Measurements from ENCODE around the gene CACNA2D1.

Gene CACNA2D1

DNA sequence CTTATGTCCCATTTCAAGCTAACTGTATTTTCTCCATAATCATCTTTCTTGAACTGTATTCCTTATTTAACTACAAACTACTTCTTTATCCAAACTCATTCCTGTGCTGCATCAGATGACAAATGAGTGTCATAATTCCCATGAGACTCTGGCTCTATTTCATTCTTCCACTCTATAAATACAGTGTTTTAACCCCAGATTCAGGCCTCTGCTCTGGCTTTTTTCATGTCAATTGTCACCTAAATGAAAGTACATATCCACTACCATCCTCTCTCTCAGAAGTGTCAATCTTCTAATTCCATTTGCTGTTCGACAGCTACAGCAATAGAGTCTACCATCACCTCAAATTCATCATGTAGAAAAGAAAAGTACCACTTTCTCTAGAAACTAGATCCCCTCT is 172.7 kb downstream of the CACNA2D1 start:
- TF ChIP-seq Cebpa-rat (IDR thresholded peaks at IDR 0.05) = no peak
- Histone ChIP-seq H3K9me3 (no peaks in the 10 kb centered on the region), H3K4me1 (no peaks in the 10 kb centered on the region), H3K36me3 (no peaks in the 10 kb centered on the region), H3K4me2 (no peak overlapping the region), H3K9ac (no peak overlapping the region), H3K4me3 (no peak overlapping the region), H3K27me3 (no peaks in the 10 kb centered on the region), H4K20me1 (no peaks in the 10 kb centered on the region), H3K27ac (no peak overlapping the region)

DNA sequence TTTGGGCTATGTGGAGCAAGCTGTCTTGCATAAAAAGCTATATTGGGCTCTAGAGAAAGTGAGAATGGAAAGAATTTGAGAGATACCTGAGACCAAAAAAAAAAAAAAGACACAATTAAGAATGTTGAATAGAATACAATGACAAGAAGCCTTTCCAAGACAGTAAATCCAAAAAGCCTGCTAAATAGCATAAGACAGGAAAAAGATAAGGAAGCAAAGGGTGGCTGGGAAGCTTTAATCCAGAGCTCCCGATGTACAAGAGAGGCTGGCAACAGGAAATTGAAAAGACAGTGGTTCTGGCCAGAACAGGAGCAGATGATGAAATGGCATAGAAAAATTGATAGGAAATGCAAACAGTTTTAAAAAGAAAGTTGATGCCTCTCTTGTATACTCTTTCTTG is 174.9 kb downstream of the CACNA2D1 start:
- TF ChIP-seq Cebpa-rat (IDR thresholded peaks at IDR 0.05) = no peak
- Histone ChIP-seq H3K27ac (no peak overlapping the region), H3K4me3 (no peak overlapping the region), H3K9ac (no peak overlapping the region), H4K20me1 (no peaks in the 10 kb centered on the region), H3K27me3 (no peaks in the 10 kb centered on the region), H3K4me1 (peaks cover 15% of the 10 kb centered on the region; the same call in 1 of the 2 replicates), H3K4me2 (no peak overlapping the region), H3K9me3 (no peaks in the 10 kb centered on the region), H3K36me3 (no peaks in the 10 kb centered on the region)

DNA sequence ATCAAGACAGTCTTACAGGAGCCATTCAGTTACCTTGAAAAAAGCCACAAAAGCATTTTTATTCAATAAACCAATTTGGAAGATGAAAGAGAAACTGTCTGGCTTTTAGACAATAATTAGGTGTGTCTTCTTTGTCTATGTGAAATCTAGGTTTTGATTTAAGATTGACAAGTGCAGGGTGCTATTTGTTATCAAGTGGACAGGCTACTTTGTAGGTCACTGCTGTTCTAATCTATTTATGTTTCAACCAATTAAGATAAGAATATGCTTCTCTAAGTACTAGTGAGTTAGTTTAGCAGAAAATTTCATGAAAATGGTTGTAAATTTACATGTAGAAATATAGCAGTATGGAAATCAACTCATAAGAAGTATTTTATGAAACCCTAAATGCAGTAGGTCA is 177.5 kb downstream of the CACNA2D1 start:
- Histone ChIP-seq H3K9me3 (no peaks in the 10 kb centered on the region), H3K4me1 (peaks cover 17% of the 10 kb centered on the region; the same call in 1 of the 2 replicates), H3K27ac (no peak overlapping the region), H3K4me2 (no peak overlapping the region), H3K36me3 (no peaks in the 10 kb centered on the region), H4K20me1 (no peaks in the 10 kb centered on the region), H3K27me3 (no peaks in the 10 kb centered on the region), H3K4me3 (no peak overlapping the region), H3K9ac (no peak overlapping the region)
- no peak for TF ChIP-seq Cebpa-rat (IDR thresholded peaks at IDR 0.05)

GRCh38 chr7:82264783-82265305 is 178.7 kb downstream of the CACNA2D1 start:
- H3K4me3 ChIP-seq = no peak overlapping the region
- H4K20me1 ChIP-seq = no peaks in the 10 kb centered on the region
- H3K27ac ChIP-seq = no peak overlapping the region
- no peaks in the 10 kb centered on the region for H3K9me3 ChIP-seq
- no peaks in the 10 kb centered on the region for H3K27me3 ChIP-seq
- no peak for TF ChIP-seq Cebpa-rat (IDR thresholded peaks at IDR 0.05)
- H3K36me3 ChIP-seq = no peaks in the 10 kb centered on the region
- H3K9ac ChIP-seq = no peak overlapping the region
- peak overlapping the region; percentile 35; the same call in 1 of the 2 replicates for H3K4me2 ChIP-seq
- peaks cover 17% of the 10 kb centered on the region; the same call in 1 of the 2 replicates for H3K4me1 ChIP-seq

- peak overlapping the region; percentile 35 for H3K4me2 ChIP-seq
These were observed 179.4 kb downstream of the CACNA2D1 start for GRCh38 chr7:82263920-82264782.

GRCh38 chr7:82258181-82258580 is 185.4 kb downstream of the CACNA2D1 start:
- Histone ChIP-seq H3K27ac (no peak overlapping the region), H3K4me3 (no peak overlapping the region), H3K4me2 (no peak overlapping the region), H3K27me3 (no peaks in the 10 kb centered on the region), H4K20me1 (no peaks in the 10 kb centered on the region), H3K9ac (no peak overlapping the region), H3K4me1 (no peaks in the 10 kb centered on the region), H3K9me3 (no peaks in the 10 kb centered on the region), H3K36me3 (no peaks in the 10 kb centered on the region)
- TF ChIP-seq Cebpa-rat (IDR thresholded peaks at IDR 0.05) = no peak

More at GRCh38 chr7:82263920-82264782, 179.4 kb downstream of the CACNA2D1 start:
- Histone ChIP-seq H3K27me3 (no peaks in the 10 kb centered on the region), H3K4me3 (no peak overlapping the region), H3K36me3 (no peaks in the 10 kb centered on the region), H3K9me3 (no peaks in the 10 kb centered on the region), H3K27ac (no peak overlapping the region), H3K9ac (no peak overlapping the region), H3K4me1 (peaks cover 17% of the 10 kb centered on the region; the same call in 1 of the 2 replicates), H4K20me1 (no peaks in the 10 kb centered on the region)
- TF ChIP-seq Cebpa-rat (IDR thresholded peaks at IDR 0.05) = no peak

GRCh38 chr7:82257118-82257695 is 186.4 kb downstream of the CACNA2D1 start:
- H3K9ac ChIP-seq = no peak overlapping the region
- H3K27ac ChIP-seq = no peak overlapping the region
- no peak for TF ChIP-seq Cebpa-rat (IDR thresholded peaks at IDR 0.05)
- no peak overlapping the region for H3K4me3 ChIP-seq
- no peaks in the 10 kb centered on the region for H4K20me1 ChIP-seq
- H3K4me1 ChIP-seq = no peaks in the 10 kb centered on the region
- no peaks in the 10 kb centered on the region for H3K9me3 ChIP-seq
- H3K27me3 ChIP-seq = no peaks in the 10 kb centered on the region
- H3K4me2 ChIP-seq = no peak overlapping the region
- H3K36me3 ChIP-seq = no peaks in the 10 kb centered on the region

GRCh38 chr7:82255706-82256105 is 187.9 kb downstream of the CACNA2D1 start:
- Histone ChIP-seq H3K4me1 (no peaks in the 10 kb centered on the region), H4K20me1 (no peaks in the 10 kb centered on the region), H3K9me3 (no peaks in the 10 kb centered on the region), H3K27ac (no peak overlapping the region), H3K4me2 (no peak overlapping the region), H3K36me3 (no peaks in the 10 kb centered on the region), H3K27me3 (no peaks in the 10 kb centered on the region), H3K4me3 (no peak overlapping the region), H3K9ac (no peak overlapping the region)
- no peak for TF ChIP-seq Cebpa-rat (IDR thresholded peaks at IDR 0.05)

GRCh38 chr7:82250598-82250997 is 193.0 kb downstream of the CACNA2D1 start:
- no peak overlapping the region for H3K4me2 ChIP-seq
- H3K4me1 ChIP-seq = no peaks in the 10 kb centered on the region
- H3K27ac ChIP-seq = no peak overlapping the region
- H4K20me1 ChIP-seq = no peaks in the 10 kb centered on the region
- H3K27me3 ChIP-seq = no peaks in the 10 kb centered on the region
- H3K9ac ChIP-seq = no peak overlapping the region
- H3K4me3 ChIP-seq = no peak overlapping the region
- H3K36me3 ChIP-seq = no peaks in the 10 kb centered on the region
- no peak for TF ChIP-seq Cebpa-rat (IDR thresholded peaks at IDR 0.05)
- H3K9me3 ChIP-seq = no peaks in the 10 kb centered on the region

DNA sequence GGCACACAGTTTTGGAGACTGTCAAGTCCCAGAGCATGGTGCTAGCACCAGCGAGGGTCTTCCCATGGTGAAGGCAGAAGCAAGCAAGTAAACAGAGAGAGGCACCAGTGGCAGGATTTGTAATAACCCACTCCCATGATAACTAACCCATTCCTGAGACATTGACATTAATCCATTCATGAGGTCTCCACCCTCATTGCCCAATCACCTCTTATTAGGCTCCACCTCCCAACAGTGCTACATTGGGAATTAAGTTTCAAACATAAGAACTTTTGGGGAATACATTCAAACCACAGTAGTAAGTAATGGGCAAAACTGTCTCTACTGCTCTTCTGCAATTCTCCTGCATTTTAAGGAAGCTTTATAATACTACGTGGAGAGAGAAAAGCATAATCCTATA is 193.6 kb downstream of the CACNA2D1 start:
- Histone ChIP-seq H3K4me1 (no peaks in the 10 kb centered on the region), H3K4me2 (no peak overlapping the region), H3K9ac (no peak overlapping the region), H3K4me3 (no peak overlapping the region), H3K9me3 (no peaks in the 10 kb centered on the region), H4K20me1 (no peaks in the 10 kb centered on the region), H3K27ac (no peak overlapping the region), H3K36me3 (no peaks in the 10 kb centered on the region), H3K27me3 (no peaks in the 10 kb centered on the region)
- TF ChIP-seq Cebpa-rat (IDR thresholded peaks at IDR 0.05) = no peak

Measured in BLaER1 (cell line).